NCI-H524 treated with DMSO at 0.1 percent for 48 hours (cell line): Measurements from ENCODE around the gene B9D2.
"Not testable (repeated sequence)": the region's sequence is repeated elsewhere in the genome, so short reads cannot be mapped to it uniquely, and the experiment has no call there.

ENCODE experiments used
- DNase-seq: peaks from one replicate; lab custom pipeline; 2025; lab: John Stamatoyannopoulos, UW

B9D2 gene, protein sequence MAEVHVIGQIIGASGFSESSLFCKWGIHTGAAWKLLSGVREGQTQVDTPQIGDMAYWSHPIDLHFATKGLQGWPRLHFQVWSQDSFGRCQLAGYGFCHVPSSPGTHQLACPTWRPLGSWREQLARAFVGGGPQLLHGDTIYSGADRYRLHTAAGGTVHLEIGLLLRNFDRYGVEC

DNA sequence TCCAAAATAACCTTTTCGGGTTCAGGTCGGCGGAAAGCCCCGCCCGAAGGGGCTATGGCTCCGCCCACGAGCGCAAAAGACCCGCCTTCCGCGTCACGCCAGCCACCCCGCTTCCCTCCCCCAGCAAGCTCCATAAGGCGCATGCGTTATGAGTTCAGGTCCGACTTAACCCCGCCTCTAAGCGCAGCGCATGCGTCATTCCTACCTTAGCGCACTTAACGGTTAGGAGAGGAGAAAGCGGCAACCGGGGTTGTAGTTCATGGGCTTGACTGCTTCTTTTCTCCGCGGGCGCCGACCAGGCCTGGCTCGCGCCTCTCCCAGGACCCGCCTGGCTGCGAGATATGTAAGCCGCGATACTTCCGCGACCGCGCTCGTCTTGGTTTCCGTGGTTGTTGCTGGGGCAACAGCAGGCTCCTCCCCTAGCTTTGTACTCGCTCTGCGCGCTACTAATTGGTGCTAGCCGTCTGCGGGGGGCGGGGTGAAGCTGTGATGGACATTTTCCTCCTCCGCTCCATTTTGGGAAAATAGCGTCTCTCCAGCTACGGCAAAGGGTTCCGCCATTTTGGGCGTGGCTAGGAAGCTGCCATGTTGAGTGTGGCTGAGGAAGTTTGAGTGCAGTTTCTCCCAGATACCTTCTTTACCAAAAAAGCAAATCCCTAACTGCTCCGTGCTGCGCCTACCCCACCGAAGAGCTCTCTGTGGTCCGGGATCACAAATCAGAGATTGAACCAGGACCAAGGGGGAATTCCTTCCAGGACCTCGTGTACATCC is at the start of gene B9D2:
Gene B9D2 (minus strand): TSS at position 397 of the 771 bp plus-strand sequence. CDS start 630 bp downstream, outside the sequence.
- peak; percentile 89 for DNase-seq

DNA sequence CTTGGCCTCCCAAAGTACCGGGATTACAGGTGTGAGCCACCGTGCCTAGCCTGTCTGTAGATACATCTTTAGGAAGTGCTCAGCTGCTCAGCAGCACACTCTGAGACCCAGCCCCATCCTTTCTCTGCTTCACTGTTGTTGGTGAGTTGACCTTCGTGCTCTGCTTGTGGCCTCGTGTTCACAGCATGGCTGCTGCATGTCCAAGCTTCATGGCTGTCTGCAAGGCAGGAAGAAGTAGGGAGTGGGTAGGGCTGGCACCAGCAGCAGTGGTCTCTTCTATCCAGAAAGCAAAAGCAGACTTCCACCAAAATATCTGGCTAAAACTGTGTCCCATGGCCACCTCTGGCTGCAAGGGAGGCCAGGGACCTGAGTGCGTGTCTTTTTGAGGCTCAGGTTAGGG is 49.0 kb upstream of the B9D2 start:
- DNase-seq: no peak

DNA sequence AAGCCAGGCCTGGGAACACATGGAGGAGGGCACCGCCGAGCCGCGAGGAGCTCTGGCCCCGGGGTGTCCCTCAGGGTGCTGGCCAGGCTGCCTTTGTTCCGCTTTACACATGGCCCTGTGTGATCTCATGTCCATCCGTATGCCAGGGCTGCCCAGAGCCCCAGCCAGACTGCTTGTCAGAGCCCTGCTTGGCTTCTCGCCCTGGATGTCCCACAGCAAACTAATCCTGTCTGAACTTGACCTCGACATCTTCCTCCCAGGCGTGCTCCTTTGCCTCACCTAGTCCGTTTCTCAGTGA is 48.0 kb upstream of the B9D2 start:
- DNase-seq: no peak

DNA sequence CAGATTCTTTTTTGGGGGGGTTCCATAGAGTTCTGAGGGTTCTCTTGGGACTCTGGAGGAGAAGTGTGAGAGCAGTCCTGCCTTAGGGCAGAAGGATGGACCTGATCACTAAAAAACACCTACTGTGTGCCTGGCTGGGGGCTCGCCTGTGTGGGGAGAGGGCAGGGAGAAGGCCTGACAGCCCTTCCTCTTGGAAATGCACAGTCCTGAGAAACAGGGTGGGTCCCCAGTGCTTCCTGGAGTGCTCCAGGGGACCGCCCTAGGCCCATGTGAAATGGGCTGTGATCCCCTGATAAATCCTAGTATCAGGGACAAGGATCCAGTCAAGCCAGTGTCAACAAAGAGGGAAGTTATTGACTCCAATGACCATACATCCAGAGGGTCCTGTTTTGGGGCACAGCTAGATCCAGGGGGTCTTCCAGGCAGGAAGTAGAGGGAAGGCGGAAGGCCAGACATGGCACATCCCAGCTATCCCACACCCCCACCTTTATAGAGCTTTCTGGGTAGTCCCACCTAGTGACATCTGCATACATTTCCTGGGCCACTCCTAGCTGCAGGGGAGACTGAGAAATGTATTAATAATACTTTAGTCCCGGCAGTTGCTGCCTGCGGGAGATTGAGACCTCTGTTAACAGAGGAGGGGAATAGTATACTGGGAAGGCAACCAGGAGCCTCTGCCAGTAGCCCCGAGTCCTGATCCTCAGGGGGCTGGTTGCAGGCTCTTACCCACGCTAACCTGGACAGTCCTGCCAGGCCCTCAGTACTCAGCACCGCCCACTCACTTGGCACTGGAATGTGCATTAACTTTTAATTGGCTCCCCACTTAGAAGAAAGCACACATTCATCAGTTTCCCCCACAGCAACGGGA is 47.4 kb upstream of the B9D2 start:
- DNase-seq: no peak

DNA sequence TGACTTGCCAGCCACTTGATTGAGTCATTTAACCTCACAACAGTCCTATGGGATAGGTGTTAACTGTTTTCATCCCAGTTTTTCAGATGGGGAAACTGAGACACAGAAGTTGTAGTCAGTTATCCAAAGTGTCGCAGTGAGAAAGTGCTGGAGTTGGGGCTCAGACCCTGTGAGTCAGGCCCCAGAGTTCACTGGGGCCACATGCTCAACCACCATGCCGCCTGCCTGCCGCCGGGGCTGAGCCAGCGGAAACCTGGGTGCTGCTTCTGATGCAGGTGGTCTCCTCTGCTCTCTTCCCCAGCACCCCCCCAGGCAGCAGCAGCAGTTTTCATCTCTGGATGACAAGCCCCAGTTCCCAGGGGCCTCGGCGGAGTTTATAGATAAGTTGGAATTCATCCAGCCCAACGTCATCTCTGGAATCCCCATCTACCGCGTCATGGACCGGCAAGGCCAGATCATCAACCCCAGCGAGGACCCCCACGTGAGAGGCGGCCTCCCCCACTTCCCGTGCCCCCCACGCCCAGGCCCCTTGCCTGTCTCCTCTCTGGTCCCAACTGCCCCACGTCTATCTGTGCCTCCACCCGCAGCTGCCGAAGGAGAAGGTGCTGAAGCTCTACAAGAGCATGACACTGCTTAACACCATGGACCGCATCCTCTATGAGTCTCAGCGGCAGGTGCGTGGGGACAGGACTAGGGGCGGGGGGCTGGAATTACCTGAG is 46.5 kb upstream of the B9D2 start:
- no peak for DNase-seq

DNA sequence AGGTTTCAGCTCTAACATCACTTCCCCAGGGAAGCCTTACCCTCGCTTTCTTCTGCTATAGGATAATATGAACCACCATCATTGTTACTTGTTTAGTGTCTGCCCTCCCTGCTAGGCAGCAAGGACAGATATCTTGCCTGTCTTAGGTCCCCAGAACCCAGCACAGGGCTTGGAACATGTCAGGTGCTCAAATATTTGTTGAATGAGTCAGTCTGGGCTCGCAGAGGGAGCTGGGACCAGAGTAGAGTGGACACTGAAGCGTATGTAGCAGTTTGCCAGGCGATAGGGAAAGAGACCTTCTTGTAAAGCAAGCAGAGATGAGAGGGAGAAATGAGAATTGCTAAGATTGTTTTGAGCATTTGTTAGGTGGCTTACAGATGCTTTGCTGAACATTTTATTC is 45.3 kb upstream of the B9D2 start:
- DNase-seq: no peak

DNA sequence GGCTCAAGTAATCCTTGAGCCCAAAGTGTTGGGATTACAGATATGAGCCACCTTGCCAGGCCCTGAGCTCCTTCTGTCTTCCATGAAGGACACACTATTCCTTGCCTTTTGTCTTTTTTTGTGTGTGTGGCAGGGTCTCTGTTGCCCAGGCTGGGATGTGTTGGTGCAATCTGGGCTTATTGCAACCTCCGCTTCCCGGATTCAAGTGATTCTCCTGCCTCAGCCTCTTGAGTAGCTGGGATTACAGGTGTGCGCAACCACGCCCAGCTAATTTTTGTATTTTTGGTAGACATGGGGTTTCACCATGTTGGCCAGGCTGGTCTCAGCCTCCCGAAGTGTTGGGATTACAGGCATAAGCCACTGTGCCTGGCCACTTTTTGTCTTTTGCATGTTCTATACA is 44.9 kb upstream of the B9D2 start:
- DNase-seq: not testable (repeated sequence)

DNA sequence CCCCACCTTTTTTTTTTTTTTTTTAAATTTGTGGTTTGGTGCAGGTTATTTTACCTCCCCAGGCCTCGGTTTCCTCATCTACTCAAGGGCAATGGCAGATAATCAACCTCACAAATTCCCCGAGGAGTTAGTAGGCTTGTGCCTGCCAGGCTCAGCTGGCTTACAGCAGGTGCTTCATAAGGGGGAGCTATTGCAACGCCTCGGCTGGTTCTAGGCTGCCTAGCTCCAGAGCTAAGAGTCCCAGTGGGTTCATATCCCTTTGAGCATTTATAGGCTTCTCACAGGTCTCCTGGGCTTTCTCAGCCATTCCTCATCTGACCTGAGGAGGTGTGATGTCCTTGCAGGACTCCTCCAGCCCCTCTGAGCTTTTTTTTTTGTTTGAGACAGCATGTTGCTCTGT is 44.3 kb upstream of the B9D2 start:
- DNase-seq: no peak

DNA sequence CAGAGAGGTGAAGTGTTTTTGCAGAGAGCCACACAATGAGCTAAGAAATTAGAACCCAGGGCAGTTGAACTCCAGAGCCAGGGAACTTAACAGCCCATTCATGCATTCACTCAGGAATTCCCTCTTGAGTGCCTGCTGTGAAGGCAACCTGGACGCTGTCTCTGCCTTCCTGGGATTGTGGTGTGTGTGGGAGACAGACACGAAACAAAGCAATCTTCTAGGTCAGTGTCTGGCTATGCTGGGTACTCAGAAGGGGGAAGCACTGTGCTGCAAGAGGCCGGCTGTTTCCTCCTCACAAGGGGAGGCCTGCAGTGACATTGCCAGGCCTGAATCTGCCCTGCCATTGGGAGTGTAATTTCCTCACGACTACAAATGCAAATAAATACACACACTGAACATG is 43.3 kb upstream of the B9D2 start:
- DNase-seq: no peak

DNA sequence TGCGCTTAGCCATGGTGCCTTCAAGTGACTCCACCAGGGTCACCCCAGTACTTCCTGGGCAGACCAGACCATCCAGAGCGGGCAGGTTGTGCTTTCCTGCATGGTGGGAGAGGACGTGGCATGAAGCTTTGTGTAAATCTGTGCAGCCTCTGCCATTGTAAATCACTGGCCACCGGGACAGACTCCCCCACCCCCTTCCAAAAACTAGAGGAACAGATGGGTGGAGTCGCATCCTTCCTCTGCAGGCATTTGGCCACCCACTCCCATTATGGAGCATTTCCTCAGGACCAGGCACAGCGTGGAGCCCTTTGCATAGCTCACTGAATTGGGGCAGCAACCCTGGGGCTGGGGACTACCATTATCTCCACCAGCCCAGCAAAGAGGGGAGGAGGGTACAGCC is 41.8 kb upstream of the B9D2 start:
- DNase-seq: no peak

DNA sequence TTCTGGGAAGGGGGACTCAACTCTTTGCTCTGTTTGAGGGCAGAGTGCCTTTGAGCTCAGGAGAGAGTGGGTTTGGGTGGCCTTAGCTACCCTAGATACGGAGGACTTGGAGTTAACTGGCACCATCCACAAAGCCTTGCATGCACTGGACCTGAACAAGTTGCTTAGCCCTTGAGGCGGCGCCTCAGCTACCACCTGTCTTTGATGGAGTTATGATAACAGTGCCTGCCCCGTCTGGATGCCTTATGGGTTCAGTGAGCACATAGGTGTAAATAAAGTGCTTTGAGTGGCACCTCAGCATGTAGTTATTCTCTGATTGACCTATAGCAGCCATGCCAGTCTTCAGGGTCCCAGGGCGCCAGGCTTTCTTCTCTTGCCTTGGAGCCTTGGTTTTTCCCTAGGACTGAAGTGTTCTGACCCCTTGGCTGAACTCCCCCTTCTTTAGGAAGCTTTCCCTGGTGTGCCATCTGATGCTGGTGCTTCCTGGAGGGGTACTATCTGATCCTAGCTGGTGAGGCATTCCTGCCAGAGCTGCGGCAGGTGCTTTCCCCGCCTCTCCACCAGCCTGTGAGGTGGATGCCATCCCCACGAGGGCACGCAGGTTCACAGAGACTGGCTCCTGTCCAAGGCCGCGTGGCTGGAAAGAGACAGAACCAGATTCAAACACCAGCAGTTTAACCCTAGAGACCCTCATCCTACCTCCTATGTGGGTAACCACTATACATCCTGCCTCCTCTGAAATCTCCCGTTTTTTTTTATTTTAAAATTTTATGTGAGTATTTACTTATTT is 39.4 kb upstream of the B9D2 start:
- DNase-seq: no peak

DNA sequence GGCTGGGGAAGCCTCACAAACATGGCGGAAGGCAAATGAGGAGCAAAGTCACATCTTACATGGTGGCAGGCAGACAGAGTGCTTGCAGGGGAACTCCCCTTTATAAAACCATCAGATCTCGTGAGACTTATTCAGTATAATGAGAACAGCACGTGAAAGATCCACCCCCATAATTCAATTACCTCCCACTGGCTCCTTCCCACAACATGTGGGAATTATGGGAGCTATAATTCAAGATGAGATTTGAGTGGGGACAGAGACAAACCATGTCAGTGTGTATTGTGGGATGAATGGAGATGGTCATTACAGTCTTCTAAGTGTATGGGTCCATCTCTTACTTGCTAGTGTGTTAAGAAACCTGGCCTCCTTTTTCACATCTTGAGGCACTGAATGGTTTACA is 38.1 kb upstream of the B9D2 start:
- no peak for DNase-seq

DNA sequence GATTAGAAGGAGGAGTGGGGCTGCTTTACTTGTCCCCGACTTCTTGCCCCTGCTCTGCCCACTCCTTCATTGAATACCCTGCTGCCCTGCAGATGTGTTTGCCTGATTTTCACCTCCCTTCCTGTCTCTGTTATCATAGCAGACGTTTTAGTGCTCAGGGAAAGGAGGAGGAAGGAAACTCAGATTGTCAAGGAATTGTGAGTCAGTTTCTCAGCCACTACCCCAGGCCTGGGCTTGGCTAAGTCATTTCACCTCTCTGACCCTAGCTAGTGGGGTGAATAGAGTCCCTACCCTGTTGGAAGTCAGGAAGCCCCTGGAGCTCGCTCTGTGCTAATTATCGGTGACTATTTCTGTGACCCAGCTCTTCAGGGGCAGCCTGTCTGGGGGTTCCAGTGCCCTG is 37.5 kb upstream of the B9D2 start:
- no peak for DNase-seq

DNA sequence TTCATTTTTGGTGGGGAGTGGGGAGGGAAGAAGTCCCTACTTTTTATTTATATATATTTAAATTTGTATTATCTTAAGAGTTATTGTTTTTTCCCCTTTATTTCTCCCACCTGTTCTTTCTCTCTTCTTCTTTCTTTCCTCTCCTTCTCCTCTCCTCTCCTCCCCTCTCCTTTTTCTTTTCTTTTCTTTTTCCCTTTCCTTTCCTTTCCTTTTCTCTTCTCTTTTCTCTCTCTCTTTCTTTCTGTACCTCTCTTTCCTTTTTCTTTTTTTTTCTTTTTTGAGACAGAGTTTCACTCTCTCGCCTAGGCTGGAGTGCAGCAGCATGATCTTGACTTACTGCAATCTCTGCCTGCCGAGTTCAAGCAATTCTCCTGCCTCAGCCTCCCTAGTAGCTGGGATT is 35.6 kb upstream of the B9D2 start:
- no peak for DNase-seq

DNA sequence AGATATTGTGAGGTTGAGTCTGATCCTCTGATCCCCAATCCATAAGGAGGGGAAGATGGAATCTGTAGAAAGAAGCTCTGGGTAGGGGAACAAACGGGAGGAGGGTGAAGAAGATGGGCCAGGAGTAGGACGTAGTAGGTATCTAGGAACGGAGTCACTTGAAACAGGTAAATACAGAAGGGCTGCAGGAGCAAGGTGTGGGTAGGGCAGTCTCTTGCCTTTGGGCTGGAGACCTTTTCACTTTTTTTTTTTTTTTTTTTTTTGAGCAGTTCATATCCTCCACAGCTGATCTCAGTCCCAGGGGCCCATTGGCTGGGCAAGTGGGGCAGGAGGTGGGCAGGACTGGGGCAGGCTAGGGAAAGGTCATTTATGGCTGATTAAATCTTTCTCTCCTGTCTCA is 35.1 kb upstream of the B9D2 start:
- no peak for DNase-seq

DNA sequence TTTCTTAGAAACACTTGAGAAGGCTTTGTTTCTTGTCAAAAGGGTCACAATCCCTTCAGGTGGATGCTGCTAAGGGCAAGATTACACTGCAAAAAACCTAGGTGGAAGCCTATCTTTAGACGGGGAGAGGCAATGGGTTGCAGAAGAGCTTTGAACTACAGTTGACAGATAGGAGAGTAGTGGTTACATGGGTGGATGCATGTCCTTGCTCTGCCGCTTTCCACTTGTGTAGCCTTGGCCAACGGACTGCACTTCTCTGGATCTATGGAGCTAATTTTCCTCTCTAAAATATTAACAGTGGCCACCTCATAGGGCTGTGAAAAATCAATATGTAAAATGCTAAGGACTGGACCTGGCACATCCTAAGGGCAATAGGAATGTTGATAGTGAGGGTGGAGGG is 34.6 kb upstream of the B9D2 start:
- DNase-seq: no peak

DNA sequence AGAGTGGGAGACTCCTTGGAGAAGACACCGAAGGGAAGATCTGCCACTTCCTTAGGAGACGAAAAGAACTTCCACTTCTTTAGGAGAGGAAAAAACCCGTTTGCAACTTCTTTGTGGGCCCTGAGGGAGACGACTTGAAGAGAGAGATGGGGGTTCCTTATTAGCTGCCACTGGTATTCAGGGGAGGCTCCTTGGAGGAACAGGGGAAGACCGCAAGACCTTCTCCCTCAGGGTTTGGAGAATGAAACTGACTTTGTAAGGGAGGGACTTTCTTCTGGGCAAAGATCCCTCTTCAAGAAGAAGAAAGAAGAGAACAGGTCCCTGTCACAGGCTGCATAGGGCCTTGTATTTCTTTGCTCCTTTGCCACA is 34.1 kb upstream of the B9D2 start:
- DNase-seq: no peak

DNA sequence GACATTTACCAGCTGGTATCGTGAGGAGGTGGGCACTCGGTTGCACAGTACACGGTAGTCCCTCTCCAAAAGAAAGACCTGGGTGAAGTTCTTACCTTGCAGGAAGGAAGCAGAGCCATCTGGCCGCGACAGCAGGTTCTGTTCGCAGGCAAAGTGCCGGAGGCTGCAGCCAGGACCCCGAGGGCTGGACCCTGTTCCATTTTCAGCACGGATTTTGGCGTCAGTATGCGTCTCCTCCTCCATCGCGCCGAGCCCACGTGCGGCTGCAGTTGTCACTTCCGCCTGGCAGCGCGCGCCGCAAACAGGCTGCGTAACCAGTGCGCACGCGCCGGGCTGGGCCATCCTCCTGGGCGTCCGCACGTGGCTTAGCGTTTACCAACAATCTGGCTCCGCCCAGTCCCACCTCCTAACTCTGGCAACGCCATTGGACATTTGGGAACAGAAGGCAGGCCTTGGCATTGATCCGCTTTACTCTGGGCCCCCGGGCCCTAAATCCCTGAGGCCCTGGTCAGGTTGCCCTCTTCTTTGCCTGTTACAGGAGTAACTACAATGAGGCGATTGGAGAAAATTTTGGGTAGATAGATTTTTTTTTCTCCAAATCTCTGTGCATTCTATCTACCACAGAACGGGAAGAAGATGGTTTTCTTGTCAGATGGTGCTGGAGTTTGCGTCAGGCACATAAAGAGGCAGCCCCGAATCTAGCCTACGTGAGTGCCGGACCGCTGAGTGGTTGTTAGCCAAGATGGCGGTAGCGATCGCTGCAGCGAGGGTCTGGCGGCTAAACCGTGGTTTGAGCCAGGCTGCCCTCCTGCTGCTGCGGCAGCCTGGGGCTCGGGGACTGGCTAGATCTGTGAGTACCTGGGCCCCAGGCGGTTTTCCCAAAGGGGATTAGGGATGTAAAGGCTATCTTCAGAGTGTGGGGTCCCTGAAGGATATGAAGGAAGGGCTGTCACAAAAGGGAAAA is 33.4 kb upstream of the B9D2 start, which contains the start of the genes BCKDHA and EXOSC5:
Gene BCKDHA (plus strand): TSS at position 733 of the 964 bp plus-strand sequence. CDS start 10 bp downstream, at position 743.
Gene EXOSC5 (minus strand): TSS at position 274 of the 964 bp plus-strand sequence. CDS start 31 bp downstream, at position 243.
- DNase-seq: peak; percentile 99

DNA sequence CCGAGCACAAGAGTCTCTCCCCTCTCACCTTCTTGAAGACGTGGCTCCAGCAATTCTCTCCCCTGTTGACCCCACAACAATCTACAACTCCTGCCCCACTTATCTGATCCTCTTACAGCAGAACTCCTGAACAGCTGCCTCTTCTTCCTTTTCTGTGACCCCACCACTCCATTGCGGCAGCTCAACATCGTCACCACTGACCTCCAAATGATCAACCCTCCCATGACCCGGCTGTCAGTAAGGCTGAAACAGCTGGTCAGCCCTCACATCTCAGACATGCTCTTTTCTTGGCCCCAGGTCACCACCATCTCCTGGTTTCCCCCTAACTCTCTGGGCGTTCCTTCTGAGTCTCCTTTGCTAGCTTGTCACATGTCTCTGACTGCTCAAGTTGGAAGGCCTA is 31.4 kb upstream of the B9D2 start:
- DNase-seq: no peak

DNA sequence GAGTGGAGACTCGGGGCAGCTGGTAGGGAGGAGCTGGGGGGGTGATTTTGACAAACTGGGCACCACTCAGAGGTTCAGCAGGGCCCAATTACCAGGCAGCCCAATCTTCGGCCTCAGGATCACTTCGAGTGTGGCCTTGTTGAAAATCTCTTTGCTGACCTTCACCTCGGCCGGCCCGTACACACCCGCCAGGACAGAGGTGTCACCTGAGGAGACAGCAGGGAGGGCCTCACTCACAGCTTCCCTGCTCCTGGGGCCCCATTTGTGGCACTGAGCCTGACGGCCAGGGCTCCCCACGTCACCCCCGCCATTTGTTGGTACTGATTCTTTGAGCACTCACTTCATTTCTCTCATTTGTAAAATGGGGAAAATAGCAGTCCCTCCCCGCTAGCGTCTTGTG is 28.8 kb upstream of the B9D2 start:
- DNase-seq: no peak
